Skeletal muscle tissue (tissue), 2 donors: ENCODE data around the gene PSEN1. TPM values are rescaled to one million over a fixed set of nuclear protein-coding genes. Genes with fewer than 3 reads are reported as not detected.

Source experiments
- small RNA-seq: library from RNA; depleted of rRNA; stranded (forward); fragments of <200 nt; gene quantifications from one replicate; pipeline ENCODE3, GENCODE V24; 2014
- total RNA-seq: library from RNA; depleted of rRNA; stranded (reverse); fragments of >200 nt; gene quantifications from one replicate; pipeline ENCODE4 v1.2.3, GENCODE V29; 2014

PSEN1 gene
- total RNA-seq, 1 donor from 2014 or later = 35.0 TPM

Small RNA genes lying within 50 kb of the gene (small RNA-seq; reads per million reads assigned to genes)
- gene AC004858.1 = not detected
- not detected for gene RNU6-419P

Other genes starting within 250 kb of the PSEN1 start
- 1.6 TPM for gene DPF3, start 242.4 kb upstream of the PSEN1 start, total RNA-seq
- 11.5 TPM for gene DCAF4, start 210.0 kb upstream of the PSEN1 start, total RNA-seq
- gene ZFYVE1, start 109.4 kb upstream of the PSEN1 start, total RNA-seq = 11.5 TPM
- gene RBM25, start 78.0 kb upstream of the PSEN1 start, total RNA-seq = 19.3 TPM
- gene PAPLN, start 101.0 kb downstream of the PSEN1 start, total RNA-seq = 1.6 TPM